Ishikawa (cell line): ENCODE data around the gene CYP2W1.

Experiments used
- CEBPB ChIP-seq: IDR thresholded peaks from 2 replicates; pipeline ENCODE4 v1.6.1; 2012
- CREB1 ChIP-seq: IDR thresholded peaks from 2 replicates; pipeline ENCODE4 v1.6.1; 2012; ENCODE audit warnings: low read depth
- EGR1 ChIP-seq: IDR thresholded peaks from 2 replicates; pipeline ENCODE4 v1.6.1; 2012
- EP300 ChIP-seq: IDR thresholded peaks from 2 replicates; pipeline ENCODE4 v1.6.1; 2012; ENCODE audit warnings: borderline replicate concordance
- FOXM1 ChIP-seq: IDR thresholded peaks from 2 replicates; pipeline ENCODE4 v1.6.1; 2012; ENCODE audit warnings: low read depth, borderline replicate concordance
- MAX ChIP-seq: IDR thresholded peaks from 2 replicates; pipeline ENCODE4 v1.6.1; 2012
- NFIC ChIP-seq: IDR thresholded peaks from 2 replicates; pipeline ENCODE4 v1.6.1; 2012
- RAD21 ChIP-seq: IDR thresholded peaks from 2 replicates; pipeline ENCODE4 v1.6.1; 2012; ENCODE audit warnings: low read depth
- TAF1 ChIP-seq: IDR thresholded peaks from 2 replicates; pipeline ENCODE4 v1.6.1; 2012; ENCODE audit warnings: low read depth, mild to moderate bottlenecking
- TCF12 ChIP-seq: IDR thresholded peaks from 2 replicates; pipeline ENCODE4 v1.6.1; 2012; ENCODE audit warnings: low read depth
- TEAD4 ChIP-seq: IDR thresholded peaks from 2 replicates; pipeline ENCODE4 v1.6.1; 2012
- YY1 ChIP-seq: IDR thresholded peaks from 2 replicates; pipeline ENCODE4 v1.6.1; 2012; ENCODE audit warnings: low read depth
- ZBTB7A ChIP-seq: IDR thresholded peaks from 2 replicates; pipeline ENCODE4 v1.6.1; 2012; ENCODE audit warnings: low read depth
- TF ChIP-seq, protein P1 (sequence below): IDR thresholded peaks from 2 replicates; pipeline ENCODE4 v1.6.1; 2012
- TF ChIP-seq, protein P2 (sequence below): IDR thresholded peaks from 2 replicates; pipeline ENCODE4 v1.6.1; 2012; ENCODE audit warnings: low read depth, mild to moderate bottlenecking

The CYP2W1 gene

GRCh38 chr7:999941-1000935 lies 17.3 kb downstream of the CYP2W1 start:
- no peak for TF ChIP-seq CREB1
- TF ChIP-seq, protein P1, sequence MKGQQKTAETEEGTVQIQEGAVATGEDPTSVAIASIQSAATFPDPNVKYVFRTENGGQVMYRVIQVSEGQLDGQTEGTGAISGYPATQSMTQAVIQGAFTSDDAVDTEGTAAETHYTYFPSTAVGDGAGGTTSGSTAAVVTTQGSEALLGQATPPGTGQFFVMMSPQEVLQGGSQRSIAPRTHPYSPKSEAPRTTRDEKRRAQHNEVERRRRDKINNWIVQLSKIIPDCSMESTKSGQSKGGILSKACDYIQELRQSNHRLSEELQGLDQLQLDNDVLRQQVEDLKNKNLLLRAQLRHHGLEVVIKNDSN, result no peak
- no peak for TF ChIP-seq EP300
- TF ChIP-seq MAX, result no peak
- TF ChIP-seq, protein P2, sequence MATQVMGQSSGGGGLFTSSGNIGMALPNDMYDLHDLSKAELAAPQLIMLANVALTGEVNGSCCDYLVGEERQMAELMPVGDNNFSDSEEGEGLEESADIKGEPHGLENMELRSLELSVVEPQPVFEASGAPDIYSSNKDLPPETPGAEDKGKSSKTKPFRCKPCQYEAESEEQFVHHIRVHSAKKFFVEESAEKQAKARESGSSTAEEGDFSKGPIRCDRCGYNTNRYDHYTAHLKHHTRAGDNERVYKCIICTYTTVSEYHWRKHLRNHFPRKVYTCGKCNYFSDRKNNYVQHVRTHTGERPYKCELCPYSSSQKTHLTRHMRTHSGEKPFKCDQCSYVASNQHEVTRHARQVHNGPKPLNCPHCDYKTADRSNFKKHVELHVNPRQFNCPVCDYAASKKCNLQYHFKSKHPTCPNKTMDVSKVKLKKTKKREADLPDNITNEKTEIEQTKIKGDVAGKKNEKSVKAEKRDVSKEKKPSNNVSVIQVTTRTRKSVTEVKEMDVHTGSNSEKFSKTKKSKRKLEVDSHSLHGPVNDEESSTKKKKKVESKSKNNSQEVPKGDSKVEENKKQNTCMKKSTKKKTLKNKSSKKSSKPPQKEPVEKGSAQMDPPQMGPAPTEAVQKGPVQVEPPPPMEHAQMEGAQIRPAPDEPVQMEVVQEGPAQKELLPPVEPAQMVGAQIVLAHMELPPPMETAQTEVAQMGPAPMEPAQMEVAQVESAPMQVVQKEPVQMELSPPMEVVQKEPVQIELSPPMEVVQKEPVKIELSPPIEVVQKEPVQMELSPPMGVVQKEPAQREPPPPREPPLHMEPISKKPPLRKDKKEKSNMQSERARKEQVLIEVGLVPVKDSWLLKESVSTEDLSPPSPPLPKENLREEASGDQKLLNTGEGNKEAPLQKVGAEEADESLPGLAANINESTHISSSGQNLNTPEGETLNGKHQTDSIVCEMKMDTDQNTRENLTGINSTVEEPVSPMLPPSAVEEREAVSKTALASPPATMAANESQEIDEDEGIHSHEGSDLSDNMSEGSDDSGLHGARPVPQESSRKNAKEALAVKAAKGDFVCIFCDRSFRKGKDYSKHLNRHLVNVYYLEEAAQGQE, result no peak
- TF ChIP-seq TEAD4, result no peak
- TF ChIP-seq RAD21, result no peak
- TF ChIP-seq FOXM1, result no peak
- TF ChIP-seq EGR1, result no peak
- no peak for TF ChIP-seq ZBTB7A
- no peak for TF ChIP-seq YY1
- no peak for TF ChIP-seq NFIC
- no peak for TF ChIP-seq TCF12
- no peak for TF ChIP-seq TAF1
- TF ChIP-seq CEBPB, result no peak

DNA sequence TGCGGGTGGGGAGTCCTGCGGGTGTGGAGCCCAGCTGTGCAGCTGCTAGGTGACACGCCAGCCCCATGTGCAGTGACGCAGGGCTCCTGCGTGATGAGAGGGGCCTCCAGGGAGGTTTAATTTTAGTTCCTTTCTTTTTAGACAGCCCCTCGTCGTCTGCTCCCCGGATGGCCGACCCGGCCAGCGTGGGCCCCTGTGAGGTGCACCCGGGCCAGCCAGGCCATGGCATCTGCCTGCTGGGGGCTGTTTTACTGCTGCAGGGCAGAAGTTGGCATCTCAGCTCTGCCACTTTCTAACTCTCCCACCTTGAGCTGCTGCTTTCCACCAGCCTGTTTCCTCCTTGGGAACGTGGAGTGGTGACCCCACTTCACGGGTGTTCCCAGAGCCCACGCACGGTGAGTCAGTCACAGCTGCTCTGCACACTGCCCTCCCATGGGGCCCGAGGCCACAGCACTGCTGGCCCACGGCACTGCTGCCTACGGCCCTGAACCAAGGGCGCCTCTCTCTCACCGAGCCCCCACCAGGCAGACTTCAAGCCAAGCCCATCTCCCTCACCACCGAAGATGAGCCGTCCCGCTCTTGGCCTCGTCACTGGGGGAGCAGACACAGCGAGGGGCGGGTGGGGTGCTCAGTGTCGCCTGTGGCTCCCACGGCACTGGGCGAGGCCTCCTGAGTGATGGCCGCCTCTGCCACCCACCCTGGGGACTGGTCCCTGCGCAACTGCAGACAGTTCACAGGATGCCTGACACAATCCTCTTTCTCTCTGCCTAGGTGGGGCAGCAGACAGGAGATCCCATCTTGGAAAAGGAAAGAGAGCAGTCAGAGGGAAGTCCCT lies 21.3 kb downstream of the CYP2W1 start:
- TF ChIP-seq TCF12 (no peak), CEBPB (no peak), FOXM1 (no peak), RAD21 (no peak), NFIC (no peak), TAF1 (no peak), YY1 (no peak), MAX (no peak), ZBTB7A (no peak), EGR1 (no peak), CREB1 (no peak), EP300 (no peak), TEAD4 (no peak)
- TF ChIP-seq, protein P1, result no peak
- TF ChIP-seq, protein P2, result no peak

GRCh38 chr7:1005303-1005702 lies 22.3 kb downstream of the CYP2W1 start:
- TF ChIP-seq MAX (no peak), CEBPB (no peak), TAF1 (no peak), EGR1 (no peak), ZBTB7A (no peak), FOXM1 (no peak), YY1 (no peak), TEAD4 (no peak)

- no peak for TF ChIP-seq CREB1
- TF ChIP-seq, protein P1, result no peak
- TF ChIP-seq CEBPB, result no peak
- no peak for TF ChIP-seq ZBTB7A
- no peak for TF ChIP-seq MAX
- no peak for TF ChIP-seq YY1
- no peak for TF ChIP-seq RAD21
- no peak for TF ChIP-seq TAF1
- no peak for TF ChIP-seq TEAD4
- TF ChIP-seq EP300, result no peak
- no peak for TF ChIP-seq NFIC
- TF ChIP-seq FOXM1, result no peak
Measured at GRCh38 chr7:1007901-1008300, 24.9 kb downstream of the CYP2W1 start.
